ENCODE results near the gene RASA3. TPM values are rescaled to one million over a fixed set of nuclear protein-coding genes. Genes with fewer than 3 reads are reported as not detected.

Gene RASA3
- total and polyA plus RNA-seq, 2 donors (not counting 3 experiments of a cell fraction or from before 2014, with no cell fraction given), result 26.5 to 53.8 TPM

DNA sequence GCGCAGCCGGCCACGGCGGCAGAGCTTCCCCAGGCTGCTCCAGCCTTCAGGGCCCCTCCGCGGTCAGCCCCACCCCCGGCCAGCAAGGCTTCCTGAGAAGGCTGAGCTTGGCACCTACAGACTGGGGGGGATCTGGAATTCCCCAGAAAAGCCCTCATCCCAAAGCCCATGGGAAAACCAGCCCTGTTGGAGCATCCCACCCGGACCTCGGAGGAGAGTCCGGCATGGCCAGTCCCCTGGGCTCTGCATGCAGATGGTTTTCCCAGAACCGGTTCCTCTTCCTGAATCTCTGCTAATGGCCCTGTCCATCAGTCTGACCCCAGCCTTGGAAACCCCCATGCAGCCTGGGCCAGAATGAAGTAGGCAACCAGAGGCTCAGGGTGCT is 10.3 kb downstream of the RASA3 start:
- H2AFZ ChIP-seq (ENCODE audit: low read depth, low read length), result no peak overlapping the region
- DNase-seq (ENCODE audit: low read depth, low spot score) (no peak), FAIRE-seq (no peak)
- POLR2A ChIA-PET, result no interaction called here
- peaks cover 31% of the 10 kb centered on the region for H3K4me1 ChIP-seq (ENCODE audit: control insufficient read depth, extremely low read depth, insufficient read depth, low read length)
- H3K9me3 ChIP-seq (replicated peaks; ENCODE audit: control insufficient read depth, insufficient read depth, low read length), result no peaks in the 10 kb centered on the region
- H3K27ac ChIP-seq (ENCODE audit: insufficient read depth, low read depth, low read length), result peak overlapping the region; percentile 6
- intact Hi-C loops (cut with micrococcal nuclease) (no loop called here), dilution Hi-C loops (cut with MboI; ENCODE audit: extremely low pct_ligation_motif_present, low sequenced_read_pairs) (no loop called here)
- TF ChIP-seq GATA2 (IDR thresholded peaks at IDR 0.05; ENCODE audit: insufficient read depth, insufficient read length, low read depth, low read length) (no peak), MYC (IDR thresholded peaks at IDR 0.05; ENCODE audit: low read depth, low read length) (no peak), POLR2A (IDR thresholded peaks at IDR 0.05; ENCODE audit: low read depth, low read length) (no peak), EZH2 (IDR thresholded peaks at IDR 0.05; ENCODE audit: borderline replicate concordance, low read depth, low read length, severe bottlenecking) (no peak), POLR2AphosphoS5 (IDR thresholded peaks at IDR 0.05; ENCODE audit: insufficient read depth, low read depth, low read length) (no peak), FOS (IDR thresholded peaks at IDR 0.05; ENCODE audit: borderline replicate concordance, insufficient read depth, low read length) (no peak), JUN (IDR thresholded peaks at IDR 0.05; ENCODE audit: borderline replicate concordance, insufficient read depth, insufficient read length, low read depth) (no peak)
- TF ChIP-seq, protein P1, sequence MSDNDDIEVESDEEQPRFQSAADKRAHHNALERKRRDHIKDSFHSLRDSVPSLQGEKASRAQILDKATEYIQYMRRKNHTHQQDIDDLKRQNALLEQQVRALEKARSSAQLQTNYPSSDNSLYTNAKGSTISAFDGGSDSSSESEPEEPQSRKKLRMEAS (IDR thresholded peaks at IDR 0.05; ENCODE audit: insufficient read depth, insufficient read length), result no peak
- TF ChIP-seq, protein P2, sequence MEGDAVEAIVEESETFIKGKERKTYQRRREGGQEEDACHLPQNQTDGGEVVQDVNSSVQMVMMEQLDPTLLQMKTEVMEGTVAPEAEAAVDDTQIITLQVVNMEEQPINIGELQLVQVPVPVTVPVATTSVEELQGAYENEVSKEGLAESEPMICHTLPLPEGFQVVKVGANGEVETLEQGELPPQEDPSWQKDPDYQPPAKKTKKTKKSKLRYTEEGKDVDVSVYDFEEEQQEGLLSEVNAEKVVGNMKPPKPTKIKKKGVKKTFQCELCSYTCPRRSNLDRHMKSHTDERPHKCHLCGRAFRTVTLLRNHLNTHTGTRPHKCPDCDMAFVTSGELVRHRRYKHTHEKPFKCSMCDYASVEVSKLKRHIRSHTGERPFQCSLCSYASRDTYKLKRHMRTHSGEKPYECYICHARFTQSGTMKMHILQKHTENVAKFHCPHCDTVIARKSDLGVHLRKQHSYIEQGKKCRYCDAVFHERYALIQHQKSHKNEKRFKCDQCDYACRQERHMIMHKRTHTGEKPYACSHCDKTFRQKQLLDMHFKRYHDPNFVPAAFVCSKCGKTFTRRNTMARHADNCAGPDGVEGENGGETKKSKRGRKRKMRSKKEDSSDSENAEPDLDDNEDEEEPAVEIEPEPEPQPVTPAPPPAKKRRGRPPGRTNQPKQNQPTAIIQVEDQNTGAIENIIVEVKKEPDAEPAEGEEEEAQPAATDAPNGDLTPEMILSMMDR (IDR thresholded peaks at IDR 0.05; ENCODE audit: extremely low read depth in 1 of 2, insufficient read depth in 1 of 2, low read depth in 1 of 2, low read length in 2 of 2), result no peak
- no peaks in the 10 kb centered on the region for H3K36me3 ChIP-seq (ENCODE audit: control insufficient read depth in 2 of 2, extremely low read depth in 1 of 2, insufficient read depth in 2 of 2, low read length in 2 of 2)
- no peak overlapping the region for H3K4me3 ChIP-seq (replicated peaks in 1 of 3; ENCODE audit: insufficient read depth in 1 of 3, low read depth in 1 of 3, low read length in 3 of 3)
- no peaks in the 10 kb centered on the region for H3K9me1 ChIP-seq (replicated peaks; ENCODE audit: control insufficient read depth, extremely low read depth, insufficient read depth, low read length)
- H3K27me3 ChIP-seq (ENCODE audit: control insufficient read depth in 2 of 2, insufficient read depth in 2 of 2, low read length in 2 of 2), result no peaks in the 10 kb centered on the region
- no peak overlapping the region for H3K4me2 ChIP-seq (ENCODE audit: insufficient read depth, low read length)
- BruUV-seq (replicated peaks), result no TSS peak
- H3K9ac ChIP-seq (replicated peaks; ENCODE audit: extremely low read depth, insufficient read depth, low read length), result no peak overlapping the region
- H3K79me2 ChIP-seq (ENCODE audit: control insufficient read depth, insufficient read depth, low read length), result peaks cover 70% of the 10 kb centered on the region
- CTCF ChIA-PET, result no interaction called here
- no peaks in the 10 kb centered on the region for H4K20me1 ChIP-seq (replicated peaks; ENCODE audit: control insufficient read depth, extremely low read depth, insufficient read depth, low read length)

All from endothelial cell of umbilical vein (primary cell).